ENCODE data around the gene SEC14L1. TPM values are rescaled to one million over a fixed set of nuclear protein-coding genes. Genes with fewer than 3 reads are reported as not detected.
A peak's percentile ranks its signal among the peaks of the same experiment; 100 is the strongest.

Gene SEC14L1
- total and polyA plus RNA-seq, 4 donors: 17.2 to 99.8 (median 49.2) TPM

GRCh38 chr17:77212081-77212832 lies 71.5 kb downstream of the SEC14L1 start:
- no peak overlapping the region for H3K27ac ChIP-seq (ENCODE audit: low read depth in 1 of 2, low read length in 2 of 2)
- intact Hi-C loops (cut with DNase I): no loop called here
- H3K36me3 ChIP-seq (ENCODE audit: control insufficient read depth in 1 of 2, insufficient read depth in 2 of 2, low read length in 1 of 2): peaks cover 0 to 12% of the 10 kb centered on the region in 2 donors
- no peak for ATAC-seq (ENCODE audit: low FRiP score)
- H3K4me1 ChIP-seq (ENCODE audit: control insufficient read depth in 1 of 2, insufficient read depth in 2 of 2, low read length in 2 of 2): no peaks in the 10 kb centered on the region
- WGBS, 2 donors: 89 to 90% methylated on average over 21 of the region's 21 CpGs
- H3K27me3 ChIP-seq (ENCODE audit: control insufficient read depth in 1 of 2, insufficient read depth in 2 of 2, low read length in 1 of 2): no peaks in the 10 kb centered on the region
- no peak overlapping the region for H3K4me3 ChIP-seq (ENCODE audit: low read length in 2 of 2)
- no peaks in the 10 kb centered on the region for H3K9me3 ChIP-seq (ENCODE audit: control insufficient read depth, low read length)
- peak in 1 of 2 donors; percentile 55 for DNase-seq

GRCh38 chr17:77212833-77213777 lies 72.3 kb downstream of the SEC14L1 start:
- DNase-seq: peak in 1 of 2 donors; percentile 71
- no peak for ATAC-seq (ENCODE audit: low FRiP score)

GRCh38 chr17:77213778-77214132 lies 73.0 kb downstream of the SEC14L1 start:
- Histone ChIP-seq H3K4me3 (ENCODE audit: low read length in 2 of 2) (no peak overlapping the region), H3K27me3 (ENCODE audit: control insufficient read depth in 1 of 2, insufficient read depth in 2 of 2, low read length in 1 of 2) (no peaks in the 10 kb centered on the region), H3K9me3 (ENCODE audit: control insufficient read depth, low read length) (no peaks in the 10 kb centered on the region), H3K4me1 (ENCODE audit: control insufficient read depth in 1 of 2, insufficient read depth in 2 of 2, low read length in 2 of 2) (no peaks in the 10 kb centered on the region), H3K27ac (ENCODE audit: low read depth in 1 of 2, low read length in 2 of 2) (no peak overlapping the region), H3K36me3 (ENCODE audit: control insufficient read depth in 1 of 2, insufficient read depth in 2 of 2, low read length in 1 of 2) (peaks cover 0 to 12% of the 10 kb centered on the region in 2 donors)
- WGBS, 2 donors: 91 to 92% methylated on average over 17 of the region's 17 CpGs
- peak in 1 of 2 donors; percentile 69 for DNase-seq
- intact Hi-C loops (cut with DNase I): no loop called here
- ATAC-seq (ENCODE audit: low FRiP score): no peak

More at GRCh38 chr17:77212833-77213777, 72.3 kb downstream of the SEC14L1 start:
- H3K27me3 ChIP-seq (ENCODE audit: control insufficient read depth in 1 of 2, insufficient read depth in 2 of 2, low read length in 1 of 2): no peaks in the 10 kb centered on the region
- H3K4me3 ChIP-seq (ENCODE audit: low read length in 2 of 2): no peak overlapping the region
- H3K36me3 ChIP-seq (ENCODE audit: control insufficient read depth in 1 of 2, insufficient read depth in 2 of 2, low read length in 1 of 2): peaks cover 0 to 12% of the 10 kb centered on the region in 2 donors
- intact Hi-C loops (cut with DNase I): no loop called here
- H3K4me1 ChIP-seq (ENCODE audit: control insufficient read depth in 1 of 2, insufficient read depth in 2 of 2, low read length in 2 of 2): no peaks in the 10 kb centered on the region
- H3K9me3 ChIP-seq (ENCODE audit: control insufficient read depth, low read length): no peaks in the 10 kb centered on the region
- H3K27ac ChIP-seq (ENCODE audit: low read depth in 1 of 2, low read length in 2 of 2): no peak overlapping the region
- 84 to 87% methylated on average over 40 of the region's 40 CpGs for WGBS, 2 donors

- ATAC-seq (ENCODE audit: low FRiP score) (no peak), DNase-seq (peak in 1 of 2 donors; percentile 67)
- peaks cover 0 to 12% of the 10 kb centered on the region in 2 donors for H3K36me3 ChIP-seq (ENCODE audit: control insufficient read depth in 1 of 2, insufficient read depth in 2 of 2, low read length in 1 of 2)
- no peaks in the 10 kb centered on the region for H3K9me3 ChIP-seq (ENCODE audit: control insufficient read depth, low read length)
- H3K27ac ChIP-seq (ENCODE audit: low read depth in 1 of 2, low read length in 2 of 2): no peak overlapping the region
- WGBS, 2 donors: 93 to 94% methylated on average over 12 of the region's 12 CpGs
- intact Hi-C loops (cut with DNase I): no loop called here
- no peaks in the 10 kb centered on the region for H3K4me1 ChIP-seq (ENCODE audit: control insufficient read depth in 1 of 2, insufficient read depth in 2 of 2, low read length in 2 of 2)
- no peaks in the 10 kb centered on the region for H3K27me3 ChIP-seq (ENCODE audit: control insufficient read depth in 1 of 2, insufficient read depth in 2 of 2, low read length in 1 of 2)
- H3K4me3 ChIP-seq (ENCODE audit: low read length in 2 of 2): no peak overlapping the region
These were observed 73.6 kb downstream of the SEC14L1 start for GRCh38 chr17:77214328-77214727.

GRCh38 chr17:77214743-77215142 lies 74.0 kb downstream of the SEC14L1 start:
- H3K9me3 ChIP-seq (ENCODE audit: control insufficient read depth, low read length): no peaks in the 10 kb centered on the region
- H3K4me3 ChIP-seq (ENCODE audit: low read length in 2 of 2): no peak overlapping the region
- no peak overlapping the region for H3K27ac ChIP-seq (ENCODE audit: low read depth in 1 of 2, low read length in 2 of 2)
- H3K27me3 ChIP-seq (ENCODE audit: control insufficient read depth in 1 of 2, insufficient read depth in 2 of 2, low read length in 1 of 2): no peaks in the 10 kb centered on the region
- H3K4me1 ChIP-seq (ENCODE audit: control insufficient read depth in 1 of 2, insufficient read depth in 2 of 2, low read length in 2 of 2): no peaks in the 10 kb centered on the region
- intact Hi-C loops (cut with DNase I): no loop called here
- peaks cover 0 to 12% of the 10 kb centered on the region in 2 donors for H3K36me3 ChIP-seq (ENCODE audit: control insufficient read depth in 1 of 2, insufficient read depth in 2 of 2, low read length in 1 of 2)
- DNase-seq (peak in 1 of 2 donors; percentile 67), ATAC-seq (ENCODE audit: low FRiP score) (no peak)
- 58 to 67% methylated on average over 11 of the region's 11 CpGs for WGBS, 2 donors

GRCh38 chr17:77215281-77215680 lies 74.5 kb downstream of the SEC14L1 start:
- H3K36me3 ChIP-seq (ENCODE audit: control insufficient read depth in 1 of 2, insufficient read depth in 2 of 2, low read length in 1 of 2): peaks cover 0 to 11% of the 10 kb centered on the region in 2 donors
- DNase-seq (peak in 1 of 2 donors; percentile 52), ATAC-seq (ENCODE audit: low FRiP score) (no peak)
- no peak overlapping the region for H3K4me3 ChIP-seq (ENCODE audit: low read length in 2 of 2)
- H3K4me1 ChIP-seq (ENCODE audit: control insufficient read depth in 1 of 2, insufficient read depth in 2 of 2, low read length in 2 of 2): no peaks in the 10 kb centered on the region
- H3K27ac ChIP-seq (ENCODE audit: low read depth in 1 of 2, low read length in 2 of 2): no peak overlapping the region
- no peaks in the 10 kb centered on the region for H3K9me3 ChIP-seq (ENCODE audit: control insufficient read depth, low read length)
- no peaks in the 10 kb centered on the region for H3K27me3 ChIP-seq (ENCODE audit: control insufficient read depth in 1 of 2, insufficient read depth in 2 of 2, low read length in 1 of 2)
- 87 to 90% methylated on average over 16 of the region's 16 CpGs for WGBS, 2 donors
- intact Hi-C loops (cut with DNase I): no loop called here

- peaks cover 0 to 8% of the 10 kb centered on the region in 2 donors for H3K36me3 ChIP-seq (ENCODE audit: control insufficient read depth in 1 of 2, insufficient read depth in 2 of 2, low read length in 1 of 2)
- H3K9me3 ChIP-seq (ENCODE audit: control insufficient read depth, low read length): no peaks in the 10 kb centered on the region
- no peak for ATAC-seq (ENCODE audit: low FRiP score)
- DNase-seq: no peak
- no peak overlapping the region for H3K27ac ChIP-seq (ENCODE audit: low read depth in 1 of 2, low read length in 2 of 2)
- 71 to 74% methylated on average over 5 of the region's 5 CpGs for WGBS, 2 donors
- H3K27me3 ChIP-seq (ENCODE audit: control insufficient read depth in 1 of 2, insufficient read depth in 2 of 2, low read length in 1 of 2): no peaks in the 10 kb centered on the region
- H3K4me1 ChIP-seq (ENCODE audit: control insufficient read depth in 1 of 2, insufficient read depth in 2 of 2, low read length in 2 of 2): no peaks in the 10 kb centered on the region
- intact Hi-C loops (cut with DNase I): no loop called here
- no peak overlapping the region for H3K4me3 ChIP-seq (ENCODE audit: low read length in 2 of 2)
These were observed 75.7 kb downstream of the SEC14L1 start for GRCh38 chr17:77216486-77216885.

GRCh38 chr17:77217123-77217522 lies 76.4 kb downstream of the SEC14L1 start:
- H3K36me3 ChIP-seq (ENCODE audit: control insufficient read depth in 1 of 2, insufficient read depth in 2 of 2, low read length in 1 of 2): peaks cover 0 to 6% of the 10 kb centered on the region in 2 donors
- no peak overlapping the region for H3K27ac ChIP-seq (ENCODE audit: low read depth in 1 of 2, low read length in 2 of 2)
- ATAC-seq (ENCODE audit: low FRiP score) (no peak), DNase-seq (peak; percentile 23 to 48)
- no peaks in the 10 kb centered on the region for H3K27me3 ChIP-seq (ENCODE audit: control insufficient read depth in 1 of 2, insufficient read depth in 2 of 2, low read length in 1 of 2)
- WGBS, 2 donors: 94 to 96% methylated on average over 11 of the region's 11 CpGs
- H3K4me1 ChIP-seq (ENCODE audit: control insufficient read depth in 1 of 2, insufficient read depth in 2 of 2, low read length in 2 of 2): no peaks in the 10 kb centered on the region
- no peaks in the 10 kb centered on the region for H3K9me3 ChIP-seq (ENCODE audit: control insufficient read depth, low read length)
- intact Hi-C loops (cut with DNase I): no loop called here
- H3K4me3 ChIP-seq (ENCODE audit: low read length in 2 of 2): no peak overlapping the region
